GM12874 (cell line): ENCODE results near the gene SGCG.

Source experiments
- CTCF ChIP-seq: IDR thresholded peaks from 2 replicates; pipeline ENCODE4 v1.5.1; 2011; ENCODE audit warnings: low read depth, mild to moderate bottlenecking, control low read depth, low read length, moderate library complexity; ENCODE audit not compliant: insufficient read depth

SGCG gene

GRCh38 chr13:23182142-23182541, 1.4 kb downstream of the SGCG start:
- TF ChIP-seq CTCF: no peak

- no peak for TF ChIP-seq CTCF
Measured at GRCh38 chr13:23183292-23183691, 2.5 kb downstream of the SGCG start.

- TF ChIP-seq CTCF: no peak
Measured at GRCh38 chr13:23185542-23185941, 4.8 kb downstream of the SGCG start.

DNA sequence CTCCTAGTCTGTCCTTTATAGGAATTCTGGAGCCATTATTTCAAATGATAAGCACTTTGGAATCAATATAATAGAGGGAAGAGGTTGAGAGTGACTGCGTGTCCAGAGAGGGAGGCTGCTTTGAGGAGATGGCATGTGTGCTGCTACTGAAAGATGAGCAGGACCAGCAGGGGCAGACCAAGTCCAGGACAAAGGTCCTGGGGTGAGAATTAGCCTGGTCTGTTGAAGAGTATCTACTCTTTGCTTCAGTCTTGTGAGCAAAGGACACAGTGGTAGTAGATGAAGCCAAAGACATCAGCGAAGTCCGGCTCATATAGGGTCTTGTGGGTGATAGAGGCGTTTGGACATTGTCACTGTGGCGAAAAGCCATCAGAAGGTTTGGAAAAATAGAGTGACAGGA, 21.1 kb downstream of the SGCG start:
- no peak for TF ChIP-seq CTCF

DNA sequence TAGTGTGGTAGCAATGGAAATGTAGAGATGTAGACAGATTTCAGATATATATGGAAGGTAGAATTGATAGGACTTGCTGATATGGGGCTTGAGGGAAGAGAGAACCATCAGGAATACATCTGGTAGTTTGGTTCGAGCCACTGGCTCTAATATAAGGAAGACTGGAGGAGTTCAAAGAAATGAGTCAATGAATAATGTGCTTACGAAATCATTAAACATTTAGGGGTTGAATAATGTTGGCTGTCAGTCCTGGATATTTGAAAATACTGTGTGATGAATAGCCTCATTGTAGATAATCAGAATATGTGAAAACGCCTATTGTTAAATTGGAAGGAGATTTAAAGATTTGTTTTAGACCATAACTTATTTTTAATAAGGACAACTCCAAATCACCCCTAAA, 21.6 kb downstream of the SGCG start:
- TF ChIP-seq CTCF: no peak

DNA sequence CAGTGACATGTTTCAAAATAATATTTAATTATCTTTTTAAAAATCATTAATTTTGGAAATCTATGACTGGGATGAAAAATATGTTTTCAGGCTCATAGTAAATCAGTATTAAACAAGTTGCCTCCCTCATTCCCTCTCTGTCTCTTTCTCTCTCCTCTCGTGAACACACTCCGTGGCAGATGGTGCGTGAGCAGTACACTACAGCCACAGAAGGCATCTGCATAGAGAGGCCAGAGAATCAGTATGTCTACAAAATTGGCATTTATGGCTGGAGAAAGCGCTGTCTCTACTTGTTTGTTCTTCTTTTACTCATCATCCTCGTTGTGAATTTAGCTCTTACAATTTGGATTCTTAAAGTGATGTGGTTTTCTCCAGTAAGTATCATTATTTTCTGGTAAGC, 22.7 kb downstream of the SGCG start:
- TF ChIP-seq CTCF: no peak

GRCh38 chr13:23205807-23206206, 25.0 kb downstream of the SGCG start:
- no peak for TF ChIP-seq CTCF

DNA sequence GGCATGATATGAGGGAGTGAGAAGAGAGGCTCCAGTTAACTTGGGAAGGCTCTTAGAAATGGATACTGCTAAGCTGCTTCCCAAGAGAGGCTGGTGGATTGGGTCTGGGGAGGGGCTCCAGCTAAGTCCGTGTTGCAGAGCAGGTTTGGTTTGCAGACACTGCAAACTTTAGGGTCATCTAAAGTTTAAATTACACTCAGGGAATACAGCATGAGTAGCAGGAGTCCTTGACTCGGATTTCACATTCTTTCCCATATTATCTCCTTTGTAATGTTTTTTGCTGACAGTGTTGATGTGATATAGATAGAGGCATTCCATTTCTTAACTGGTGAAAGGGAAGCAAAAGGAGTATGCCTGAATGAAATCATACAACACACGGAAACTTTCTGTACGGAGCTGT, 31.9 kb downstream of the SGCG start:
- TF ChIP-seq CTCF: no peak
